ENCODE results near the gene CRB1. TPM values are rescaled to one million over a fixed set of nuclear protein-coding genes. Genes with fewer than 3 reads are reported as not detected.
A peak's percentile ranks its signal among the peaks of the same experiment; 100 is the strongest.

The CRB1 gene
- not detected for total RNA-seq

DNA sequence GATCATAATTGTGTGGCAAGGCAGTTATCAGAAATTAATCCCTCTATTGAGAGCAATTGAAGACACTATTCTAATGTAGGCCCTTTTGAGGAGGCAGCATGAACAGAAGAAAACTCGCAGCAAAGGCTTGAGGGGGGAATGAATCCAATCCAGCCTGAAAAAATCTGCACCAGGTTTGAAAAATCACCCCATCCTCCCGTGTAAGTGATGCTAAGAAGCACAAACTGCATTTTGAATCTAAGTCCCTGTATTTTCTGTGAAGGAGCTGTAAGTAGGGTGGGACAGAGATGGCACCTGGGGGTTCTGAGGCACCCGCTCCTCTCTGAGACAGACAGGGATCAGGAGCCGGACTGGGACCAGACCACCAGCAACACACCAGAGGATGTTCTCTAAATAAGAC lies at the start of gene CRB1:
TSS of gene CRB1 (plus strand) at position 241 of the 400 bp plus-strand sequence. CDS start 161 bp downstream, outside the sequence.
- intact Hi-C loops (cut with DNase I), result no loop called here
- TF ChIP-seq, protein P1, sequence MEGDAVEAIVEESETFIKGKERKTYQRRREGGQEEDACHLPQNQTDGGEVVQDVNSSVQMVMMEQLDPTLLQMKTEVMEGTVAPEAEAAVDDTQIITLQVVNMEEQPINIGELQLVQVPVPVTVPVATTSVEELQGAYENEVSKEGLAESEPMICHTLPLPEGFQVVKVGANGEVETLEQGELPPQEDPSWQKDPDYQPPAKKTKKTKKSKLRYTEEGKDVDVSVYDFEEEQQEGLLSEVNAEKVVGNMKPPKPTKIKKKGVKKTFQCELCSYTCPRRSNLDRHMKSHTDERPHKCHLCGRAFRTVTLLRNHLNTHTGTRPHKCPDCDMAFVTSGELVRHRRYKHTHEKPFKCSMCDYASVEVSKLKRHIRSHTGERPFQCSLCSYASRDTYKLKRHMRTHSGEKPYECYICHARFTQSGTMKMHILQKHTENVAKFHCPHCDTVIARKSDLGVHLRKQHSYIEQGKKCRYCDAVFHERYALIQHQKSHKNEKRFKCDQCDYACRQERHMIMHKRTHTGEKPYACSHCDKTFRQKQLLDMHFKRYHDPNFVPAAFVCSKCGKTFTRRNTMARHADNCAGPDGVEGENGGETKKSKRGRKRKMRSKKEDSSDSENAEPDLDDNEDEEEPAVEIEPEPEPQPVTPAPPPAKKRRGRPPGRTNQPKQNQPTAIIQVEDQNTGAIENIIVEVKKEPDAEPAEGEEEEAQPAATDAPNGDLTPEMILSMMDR (IDR thresholded peaks at IDR 0.05), result no peak
- Histone ChIP-seq H3K4me3 (no peak within 1 kb of the TSS), H3K27ac (no peak within 1 kb of the TSS), H3K36me3 (no peaks in the 10 kb centered on the region), H3K27me3 (no peaks in the 10 kb centered on the region), H3K4me1 (no peaks in the 10 kb centered on the region), H3K9me3 (no peaks in the 10 kb centered on the region)
- DNase-seq (ENCODE audit: low spot score in 2 of 2), result no peak

DNA sequence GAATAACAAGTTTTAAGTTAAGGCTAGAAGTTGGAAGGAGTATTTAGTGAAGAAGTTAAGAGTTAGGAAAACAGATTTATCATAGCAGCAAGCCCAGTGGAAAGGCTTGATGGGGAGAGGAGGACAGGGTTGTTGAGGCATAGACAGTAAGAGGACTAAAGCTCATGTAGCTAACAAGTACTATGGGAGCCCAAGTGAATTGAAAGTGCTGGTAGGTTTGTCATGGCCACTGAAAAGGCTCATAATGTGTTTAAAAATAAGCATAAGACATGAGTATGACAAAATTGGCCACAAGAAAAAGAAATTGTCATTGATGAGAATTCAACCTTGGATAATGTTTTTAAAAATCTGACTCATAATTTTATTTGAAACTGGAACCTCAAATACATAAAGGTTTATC lies 49.2 kb upstream of the CRB1 start:
- Histone ChIP-seq H3K27ac (no peak overlapping the region), H3K4me3 (no peak overlapping the region), H3K4me1 (no peaks in the 10 kb centered on the region), H3K9me3 (peaks cover 0 to 5% of the 10 kb centered on the region in 2 donors), H3K36me3 (no peaks in the 10 kb centered on the region), H3K27me3 (no peaks in the 10 kb centered on the region)
- no peak for DNase-seq (ENCODE audit: low spot score in 2 of 2)
- intact Hi-C loops (cut with DNase I), result no loop called here
- TF ChIP-seq, protein P1 (IDR thresholded peaks at IDR 0.05), result no peak

DNA sequence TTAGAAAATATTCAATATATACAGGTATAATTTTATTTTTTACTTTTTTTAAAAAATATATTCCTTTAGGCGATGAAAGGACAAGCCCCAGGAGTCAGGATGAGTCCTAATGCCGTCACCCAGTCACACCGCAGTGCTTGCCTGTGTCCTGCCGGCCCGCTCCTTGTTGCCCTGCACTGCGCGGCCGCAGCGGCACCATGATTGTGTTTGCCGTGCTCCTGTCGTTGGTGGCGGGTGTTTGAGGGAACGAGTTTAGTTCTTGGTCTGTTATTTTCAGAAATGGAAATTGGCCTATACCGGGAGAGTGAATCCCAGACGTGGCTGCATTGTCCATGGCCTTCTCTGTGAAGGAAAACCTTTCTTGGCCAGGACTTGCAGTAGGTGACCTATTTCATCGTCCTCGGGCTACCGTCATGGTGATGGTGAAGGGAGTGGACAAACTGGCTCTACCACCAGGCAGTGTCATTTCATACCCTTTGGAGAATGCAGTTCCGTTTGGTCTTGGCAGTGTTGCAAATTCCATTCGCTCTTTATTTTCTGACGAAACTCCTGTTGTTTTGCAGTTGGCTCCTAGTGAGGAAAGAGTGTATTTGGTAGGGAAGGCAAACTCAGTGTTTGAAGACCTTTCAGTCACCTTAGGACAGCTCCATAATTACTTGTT lies 45.9 kb upstream of the CRB1 start:
- Histone ChIP-seq H3K4me1 (no peaks in the 10 kb centered on the region), H3K9me3 (no peaks in the 10 kb centered on the region), H3K36me3 (no peaks in the 10 kb centered on the region), H3K4me3 (no peak overlapping the region), H3K27ac (no peak overlapping the region), H3K27me3 (no peaks in the 10 kb centered on the region)
- DNase-seq (ENCODE audit: low spot score in 2 of 2), result no peak
- intact Hi-C loops (cut with DNase I), result no loop called here
- TF ChIP-seq, protein P1 (IDR thresholded peaks at IDR 0.05), result no peak

DNA sequence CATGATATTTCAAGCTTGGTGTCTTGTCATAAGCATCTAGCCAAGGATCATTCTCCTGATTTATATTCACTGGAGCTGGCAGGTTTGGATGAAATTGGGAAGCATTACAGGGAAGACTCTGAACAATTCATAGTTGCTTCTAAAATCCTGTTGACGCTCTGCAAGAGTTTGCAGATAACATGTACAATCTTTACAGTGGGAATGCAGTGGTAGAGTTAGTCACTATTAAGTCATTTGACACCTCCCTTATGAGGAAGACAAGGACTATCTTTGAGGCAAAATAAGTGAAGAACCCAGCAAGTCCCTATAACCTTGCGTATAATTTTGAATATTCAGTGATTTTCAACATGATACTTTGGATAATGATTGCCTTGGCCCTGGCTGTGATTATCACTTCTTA lies 45.3 kb upstream of the CRB1 start:
- Histone ChIP-seq H3K27ac (no peak overlapping the region), H3K9me3 (no peaks in the 10 kb centered on the region), H3K4me1 (no peaks in the 10 kb centered on the region), H3K27me3 (no peaks in the 10 kb centered on the region), H3K4me3 (no peak overlapping the region), H3K36me3 (no peaks in the 10 kb centered on the region)
- TF ChIP-seq, protein P1 (IDR thresholded peaks at IDR 0.05), result no peak
- no peak for DNase-seq (ENCODE audit: low spot score in 2 of 2)
- intact Hi-C loops (cut with DNase I), result no loop called here

DNA sequence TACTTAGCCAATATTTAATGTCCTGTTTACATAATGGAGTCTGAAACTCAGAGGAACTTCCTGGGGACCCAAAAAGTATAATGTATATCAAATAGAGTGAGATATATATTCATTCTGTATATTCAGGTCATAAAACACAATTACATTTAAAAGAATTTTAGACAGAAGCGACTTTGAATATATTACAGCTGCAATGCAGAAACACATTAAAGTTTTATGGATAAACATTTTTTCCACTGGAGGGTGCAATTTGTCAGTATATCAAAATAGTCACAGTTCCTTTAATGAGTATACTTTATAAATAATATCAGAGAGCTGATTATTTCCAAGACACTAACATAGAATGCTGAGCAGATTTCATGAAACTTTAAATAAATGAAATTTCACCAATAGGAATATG lies 43.9 kb upstream of the CRB1 start:
- no peak for DNase-seq (ENCODE audit: low spot score in 2 of 2)
- intact Hi-C loops (cut with DNase I), result no loop called here
- TF ChIP-seq, protein P1 (IDR thresholded peaks at IDR 0.05), result peak in 1 of 3 experiments; percentile 8

DNA sequence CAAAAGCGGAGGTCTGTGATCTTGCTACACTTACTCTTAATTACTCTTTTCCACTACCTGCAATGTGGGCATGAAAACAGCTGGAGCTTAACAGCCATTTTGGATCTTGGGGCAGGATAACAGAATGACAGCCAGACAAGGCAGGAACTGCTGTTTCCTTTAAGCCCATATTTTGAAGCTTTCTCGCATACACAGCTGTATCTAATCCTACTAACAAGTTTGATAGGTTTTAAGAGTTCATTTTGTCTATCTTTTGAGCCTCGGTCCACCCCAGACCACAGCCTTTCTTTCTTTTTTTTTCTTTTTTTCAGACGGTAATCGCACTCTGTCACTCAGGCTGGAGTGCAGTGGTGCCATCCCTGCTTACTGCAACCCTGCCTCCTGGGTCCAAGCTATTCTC lies 42.4 kb upstream of the CRB1 start:
- intact Hi-C loops (cut with DNase I), result no loop called here
- H3K36me3 ChIP-seq, result no peaks in the 10 kb centered on the region
- no peaks in the 10 kb centered on the region for H3K4me1 ChIP-seq
- H3K4me3 ChIP-seq, result no peak overlapping the region
- H3K9me3 ChIP-seq, result no peaks in the 10 kb centered on the region
- no peak for DNase-seq (ENCODE audit: low spot score in 2 of 2)
- H3K27ac ChIP-seq, result no peak overlapping the region
- H3K27me3 ChIP-seq, result no peaks in the 10 kb centered on the region
- TF ChIP-seq, protein P1 (IDR thresholded peaks at IDR 0.05), result no peak

More for the DNA sequence above, 43.9 kb upstream of the CRB1 start:
- Histone ChIP-seq H3K27me3 (no peaks in the 10 kb centered on the region), H3K36me3 (no peaks in the 10 kb centered on the region), H3K4me3 (no peak overlapping the region), H3K4me1 (no peaks in the 10 kb centered on the region), H3K27ac (no peak overlapping the region), H3K9me3 (no peaks in the 10 kb centered on the region)
